ENCODE measurements around the gene MYH7B. TPM values are rescaled to one million over a fixed set of nuclear protein-coding genes. Genes with fewer than 3 reads are reported as not detected.
A peak's percentile ranks its signal among the peaks of the same experiment; 100 is the strongest.

Gene MYH7B
- total RNA-seq, 1 experiment from 2014 or later, result 0.34 TPM

GRCh38 chr20:34978092-34978744 lies 22.6 kb downstream of the MYH7B start:
- intact Hi-C loops (cut with micrococcal nuclease; ENCODE audit: unreplicated experiment), result no loop called here
- no peaks in the 10 kb centered on the region for H3K27me3 ChIP-seq (replicated peaks; ENCODE audit: insufficient read depth, low read depth, low read length, poor library complexity)
- no TSS peak for BruUV-seq (replicated peaks)
- ChIA-PET CTCF (no interaction called here), POLR2A (ENCODE audit: low non-redundant PET) (no interaction called here)
- TF ChIP-seq EZH2 (IDR thresholded peaks at IDR 0.05; ENCODE audit: borderline replicate concordance, low read depth, low read length, poor library complexity, severe bottlenecking) (no peak), CTCF (conservative IDR thresholded peaks at IDR 0.05; ENCODE audit: low read depth, low read length) (no peak)
- no peak overlapping the region for H3K27ac ChIP-seq (ENCODE audit: low read depth, low read length, poor library complexity, severe bottlenecking)
- H3K4me3 ChIP-seq (ENCODE audit: low read depth, low read length, poor library complexity, severe bottlenecking), result no peak overlapping the region
- DNase-seq (ENCODE audit: low spot score), result no peak
- no peaks in the 10 kb centered on the region for H3K9me3 ChIP-seq (ENCODE audit: low read depth, low read length, poor library complexity, severe bottlenecking)
- no peaks in the 10 kb centered on the region for H3K36me3 ChIP-seq (ENCODE audit: insufficient read depth, low read length, poor library complexity, severe bottlenecking)
- H3K4me1 ChIP-seq (ENCODE audit: insufficient read depth, low read length, poor library complexity, severe bottlenecking), result no peaks in the 10 kb centered on the region

GRCh38 chr20:34979366-34980153 lies 23.9 kb downstream of the MYH7B start:
- BruUV-seq (replicated peaks), result no TSS peak
- TF ChIP-seq EZH2 (IDR thresholded peaks at IDR 0.05; ENCODE audit: borderline replicate concordance, low read depth, low read length, poor library complexity, severe bottlenecking), result no peak
- TF ChIP-seq CTCF (conservative IDR thresholded peaks at IDR 0.05; ENCODE audit: low read depth, low read length), result no peak
- H3K4me3 ChIP-seq (ENCODE audit: low read depth, low read length, poor library complexity, severe bottlenecking), result no peak overlapping the region
- no peaks in the 10 kb centered on the region for H3K36me3 ChIP-seq (ENCODE audit: insufficient read depth, low read length, poor library complexity, severe bottlenecking)
- ChIA-PET CTCF (no interaction called here), POLR2A (ENCODE audit: low non-redundant PET) (no interaction called here)
- no peak overlapping the region for H3K27ac ChIP-seq (ENCODE audit: low read depth, low read length, poor library complexity, severe bottlenecking)
- H3K4me1 ChIP-seq (ENCODE audit: insufficient read depth, low read length, poor library complexity, severe bottlenecking), result no peaks in the 10 kb centered on the region
- peak; percentile 15 for DNase-seq (ENCODE audit: low spot score)
- no peaks in the 10 kb centered on the region for H3K9me3 ChIP-seq (ENCODE audit: low read depth, low read length, poor library complexity, severe bottlenecking)
- no peaks in the 10 kb centered on the region for H3K27me3 ChIP-seq (replicated peaks; ENCODE audit: insufficient read depth, low read depth, low read length, poor library complexity)
- intact Hi-C loops (cut with micrococcal nuclease; ENCODE audit: unreplicated experiment), result no loop called here

GRCh38 chr20:34980543-34981233 lies 25.0 kb downstream of the MYH7B start:
- TF ChIP-seq EZH2 (IDR thresholded peaks at IDR 0.05; ENCODE audit: borderline replicate concordance, low read depth, low read length, poor library complexity, severe bottlenecking), result no peak
- TF ChIP-seq CTCF (conservative IDR thresholded peaks at IDR 0.05; ENCODE audit: low read depth, low read length), result no peak
- BruUV-seq (replicated peaks), result no TSS peak
- no peaks in the 10 kb centered on the region for H3K9me3 ChIP-seq (ENCODE audit: low read depth, low read length, poor library complexity, severe bottlenecking)
- ChIA-PET CTCF (no interaction called here), POLR2A (ENCODE audit: low non-redundant PET) (no interaction called here)
- intact Hi-C loops (cut with micrococcal nuclease; ENCODE audit: unreplicated experiment), result no loop called here
- no peaks in the 10 kb centered on the region for H3K27me3 ChIP-seq (replicated peaks; ENCODE audit: insufficient read depth, low read depth, low read length, poor library complexity)
- no peak overlapping the region for H3K27ac ChIP-seq (ENCODE audit: low read depth, low read length, poor library complexity, severe bottlenecking)
- peak; percentile 18 for DNase-seq (ENCODE audit: low spot score)
- H3K36me3 ChIP-seq (ENCODE audit: insufficient read depth, low read length, poor library complexity, severe bottlenecking), result no peaks in the 10 kb centered on the region
- no peaks in the 10 kb centered on the region for H3K4me1 ChIP-seq (ENCODE audit: insufficient read depth, low read length, poor library complexity, severe bottlenecking)
- no peak overlapping the region for H3K4me3 ChIP-seq (ENCODE audit: low read depth, low read length, poor library complexity, severe bottlenecking)
